Nephron progenitor cell (in vitro differentiated cells): ENCODE measurements around the gene CNTROB.
A peak's percentile ranks its signal among the peaks of the same experiment; 100 is the strongest.

ENCODE experiments used
- DNase-seq: peaks from one replicate; pipeline ENCODE4 v3.0.0; 2021
- H3K27ac Mint-ChIP-seq: 2 replicates; pipeline ENCODE4 v1.8.0; 2021; ENCODE audit warnings: mild to moderate bottlenecking, moderate library complexity, mixed read lengths
- H3K27me3 Mint-ChIP-seq: 2 replicates; pipeline ENCODE4 v1.8.0; 2021; ENCODE audit warnings: mild to moderate bottlenecking, low read depth, mixed read lengths; ENCODE audit not compliant: poor library complexity
- H3K36me3 Mint-ChIP-seq: 2 replicates; pipeline ENCODE4 v1.8.0; 2021; ENCODE audit warnings: low read depth, mixed read lengths
- H3K4me1 Mint-ChIP-seq: 2 replicates; pipeline ENCODE4 v1.8.0; 2021; ENCODE audit warnings: mixed read lengths
- H3K4me3 Mint-ChIP-seq: 2 replicates; pipeline ENCODE4 v1.8.0; 2021; ENCODE audit warnings: mild to moderate bottlenecking, moderate library complexity, mixed read lengths
- H3K9me3 Mint-ChIP-seq: 2 replicates; pipeline ENCODE4 v1.8.0; 2021; ENCODE audit warnings: mild to moderate bottlenecking, moderate library complexity, mixed read lengths
- CTCF ChIP-seq: fragments of 200-600 bp; sonication (generic); IDR thresholded peaks from 2 replicates; pipeline ENCODE4 v1.5.0; 2021; ENCODE audit warnings: antibody characterized with exemption

CNTROB gene

DNA sequence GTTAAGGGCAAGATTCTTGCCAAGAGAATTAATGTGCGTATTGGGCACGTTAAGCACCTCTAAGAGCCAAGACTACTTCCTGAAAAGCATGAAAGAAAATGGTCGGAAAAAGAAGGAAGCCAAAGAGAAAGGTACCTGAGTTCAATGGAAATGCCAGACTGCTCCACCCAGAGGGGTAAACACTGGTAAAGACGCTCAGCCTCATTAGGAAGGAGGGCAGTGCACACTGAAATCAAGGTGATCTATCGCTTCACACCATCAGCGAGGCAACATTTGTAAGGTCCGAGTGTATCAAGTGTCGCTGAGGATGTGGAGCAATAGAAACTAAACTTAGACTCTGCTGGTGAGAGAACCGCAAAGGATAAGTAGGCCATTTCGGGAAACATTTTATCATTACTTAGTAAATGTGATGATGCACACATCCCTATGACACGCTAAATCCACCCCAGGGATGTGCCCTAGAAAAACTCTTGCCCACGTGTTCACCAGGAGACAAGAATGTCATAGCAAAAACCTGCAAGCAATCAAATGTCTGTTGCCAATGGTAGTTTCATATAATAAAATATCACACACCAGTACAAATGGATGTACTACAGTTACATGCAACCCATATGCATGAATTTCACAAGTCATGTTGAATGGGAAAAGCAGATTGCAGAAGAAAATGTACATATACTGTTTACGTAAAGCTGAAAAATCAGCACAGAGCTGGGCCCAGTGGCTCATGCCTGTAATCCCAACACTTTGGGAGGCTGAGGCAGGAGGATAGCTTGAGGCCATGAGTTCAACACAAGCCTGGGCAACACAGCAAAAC is 23.6 kb downstream of the CNTROB start:
- Mint-ChIP-seq H3K36me3 (no peaks in the 10 kb centered on the region), H3K27me3 (peaks cover 8% of the 10 kb centered on the region), H3K9me3 (no peaks in the 10 kb centered on the region), H3K4me1 (no peaks in the 10 kb centered on the region), H3K4me3 (no peak overlapping the region), H3K27ac (no peak overlapping the region)
- no peak for TF ChIP-seq CTCF
- DNase-seq, result no peak

GRCh38 chr17:7956228-7956965 is 24.4 kb downstream of the CNTROB start:
- Mint-ChIP-seq H3K4me1 (no peaks in the 10 kb centered on the region), H3K27ac (peak overlapping the region; percentile 41), H3K4me3 (no peak overlapping the region), H3K36me3 (no peaks in the 10 kb centered on the region), H3K27me3 (peaks cover 11% of the 10 kb centered on the region), H3K9me3 (no peaks in the 10 kb centered on the region)
- TF ChIP-seq CTCF, result no peak
- no peak for DNase-seq

DNA sequence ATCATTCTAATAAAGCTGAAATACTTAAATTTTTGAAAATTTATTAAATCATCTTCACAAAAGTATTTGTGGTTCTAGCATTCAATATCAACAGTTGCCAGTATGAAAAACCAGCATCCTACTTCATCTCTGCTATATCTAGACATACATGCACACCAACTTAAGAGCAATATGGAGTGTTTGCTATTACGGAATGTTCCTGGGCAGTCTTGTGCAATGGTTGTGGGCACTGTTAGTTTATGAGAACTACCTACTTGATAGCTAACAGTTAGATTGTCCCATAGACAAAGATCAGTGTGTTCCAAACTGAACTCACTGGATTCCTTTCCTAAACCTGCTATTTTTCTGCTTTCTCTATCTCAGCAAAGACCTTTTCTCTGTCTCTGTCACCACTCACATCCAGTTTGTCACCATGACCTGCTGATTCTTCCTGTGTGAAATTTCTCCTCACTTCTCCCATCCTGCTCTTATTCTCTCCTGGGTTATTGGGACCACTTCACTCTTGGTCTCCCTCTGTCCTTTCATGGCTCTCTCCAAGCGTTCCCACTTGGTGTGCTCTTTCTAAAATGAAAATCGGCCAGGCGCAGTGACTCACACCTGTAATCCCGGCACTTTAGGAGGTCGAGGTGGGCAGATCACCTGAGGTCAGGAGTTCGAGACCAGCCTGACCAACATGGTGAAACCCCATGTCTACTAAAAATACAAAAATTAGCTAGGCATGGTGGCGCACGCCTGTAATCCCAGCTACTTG is 27.7 kb downstream of the CNTROB start:
- H3K27ac Mint-ChIP-seq, result no peak overlapping the region
- no peaks in the 10 kb centered on the region for H3K9me3 Mint-ChIP-seq
- no peak for DNase-seq
- no peak overlapping the region for H3K4me3 Mint-ChIP-seq
- TF ChIP-seq CTCF, result no peak
- H3K4me1 Mint-ChIP-seq, result no peaks in the 10 kb centered on the region
- peaks cover 16% of the 10 kb centered on the region for H3K27me3 Mint-ChIP-seq
- no peaks in the 10 kb centered on the region for H3K36me3 Mint-ChIP-seq

DNA sequence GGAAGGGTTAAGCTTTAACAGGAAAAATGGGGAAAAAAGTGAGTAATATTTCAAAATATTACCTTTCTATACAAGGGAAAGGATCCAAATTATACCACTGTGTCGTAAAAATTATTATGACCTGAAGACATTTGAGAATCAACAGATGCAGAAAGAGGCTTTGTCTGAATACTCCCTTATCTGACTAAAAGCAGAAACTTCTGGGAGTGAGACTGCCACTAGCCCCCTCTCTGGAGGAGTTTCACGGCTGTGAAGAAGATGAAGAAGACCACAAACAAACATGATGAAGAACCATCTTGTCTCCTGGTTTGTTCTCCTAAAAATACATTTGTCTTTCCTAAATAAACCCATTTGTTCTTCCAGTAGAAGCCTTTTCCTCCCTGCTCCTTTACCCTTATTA is 29.4 kb downstream of the CNTROB start:
- no peak for DNase-seq
- Mint-ChIP-seq H3K27me3 (peaks cover 18% of the 10 kb centered on the region), H3K27ac (no peak overlapping the region), H3K9me3 (no peaks in the 10 kb centered on the region), H3K4me1 (no peaks in the 10 kb centered on the region), H3K4me3 (no peak overlapping the region), H3K36me3 (no peaks in the 10 kb centered on the region)
- TF ChIP-seq CTCF, result no peak

DNA sequence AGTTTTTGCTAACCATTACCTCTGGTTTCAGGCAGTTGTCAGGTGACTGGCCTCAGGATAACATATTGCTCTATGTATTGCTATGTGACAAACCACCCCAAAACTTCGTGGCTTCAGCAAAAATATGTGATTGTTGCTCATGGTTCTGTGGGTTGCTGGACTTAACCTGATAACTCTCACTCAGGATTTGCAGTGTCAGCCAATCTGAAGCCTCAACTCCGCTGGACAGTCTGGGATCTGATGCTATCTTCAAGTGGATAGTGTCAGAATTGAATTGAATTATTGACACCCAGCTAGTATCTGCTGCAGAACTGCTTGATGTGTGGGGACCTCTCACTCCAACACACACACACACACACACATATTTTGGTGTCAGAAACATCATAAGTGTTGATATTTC is 35.7 kb downstream of the CNTROB start:
- TF ChIP-seq CTCF, result no peak
- Mint-ChIP-seq H3K4me1 (no peaks in the 10 kb centered on the region), H3K9me3 (no peaks in the 10 kb centered on the region), H3K4me3 (no peak overlapping the region), H3K27ac (no peak overlapping the region), H3K36me3 (no peaks in the 10 kb centered on the region), H3K27me3 (peaks cover 34% of the 10 kb centered on the region)
- DNase-seq, result no peak
